ENCODE data around the gene HCFC1R1.
"Not testable (repeated sequence)": the region's sequence is repeated elsewhere in the genome, so short reads cannot be mapped to it uniquely, and the experiment has no call there.

The HCFC1R1 gene

DNA sequence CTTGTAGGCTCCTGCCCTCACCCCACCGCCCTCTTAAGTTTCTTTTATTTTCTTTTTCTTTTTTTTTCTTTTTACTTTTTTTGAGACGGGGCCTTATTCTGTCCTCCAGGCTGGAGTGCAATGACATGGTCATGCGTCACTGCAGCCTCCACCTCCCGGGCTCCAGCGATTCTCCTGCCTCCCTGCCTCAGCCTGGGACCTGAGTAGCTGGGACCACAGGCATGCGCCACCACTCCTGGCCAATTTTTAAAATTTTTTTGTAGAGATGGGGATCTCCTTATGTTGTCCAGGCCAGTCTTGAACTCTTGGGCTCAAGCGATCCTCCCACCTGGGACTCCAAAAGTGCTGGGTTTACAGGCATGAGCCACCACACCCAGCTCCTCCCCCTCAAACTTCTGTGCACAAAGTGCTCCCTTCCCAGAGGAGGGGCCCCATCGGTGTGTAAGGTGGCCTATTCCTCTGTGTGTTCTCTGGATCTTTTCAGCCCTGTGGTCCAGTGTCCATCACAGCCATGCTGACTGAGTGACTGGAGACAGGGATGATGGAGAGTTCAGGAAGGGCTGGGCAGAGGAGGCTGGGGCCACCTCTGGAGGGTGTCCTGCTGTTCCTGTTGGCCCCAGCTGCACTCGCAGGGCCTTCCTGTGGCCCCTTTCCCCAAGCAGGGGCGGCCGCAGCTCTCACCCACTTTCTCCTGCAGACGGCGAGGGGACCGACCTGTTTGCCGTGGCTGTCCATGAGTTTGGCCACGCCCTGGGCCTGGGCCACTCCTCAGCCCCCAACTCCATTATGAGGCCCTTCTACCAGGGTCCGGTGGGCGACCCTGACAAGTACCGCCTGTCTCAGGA, 32.8 kb upstream of the HCFC1R1 start:
- no peaks in the 10 kb centered on the region for H3K9me3 ChIP-seq (ENCODE audit: control insufficient read depth in 2 of 2, low read length in 2 of 2)
- peaks cover 19% of the 10 kb centered on the region for H3K4me1 ChIP-seq (ENCODE audit: control insufficient read depth, insufficient read depth, low read length)
- H3K36me3 ChIP-seq (ENCODE audit: control insufficient read depth in 2 of 2, insufficient read depth in 2 of 2, low read length in 2 of 2), result no peaks in the 10 kb centered on the region
- no peak overlapping the region for H3K27ac ChIP-seq (ENCODE audit: low read length)
- H3K27me3 ChIP-seq (ENCODE audit: control insufficient read depth in 1 of 2, insufficient read depth in 2 of 2, low read length in 2 of 2), result peaks cover 0 to 7% of the 10 kb centered on the region in 2 donors
- no peak overlapping the region for H3K4me3 ChIP-seq (ENCODE audit: low read length in 2 of 2)
- H3K9ac ChIP-seq (ENCODE audit: low read length in 2 of 2), result no peak overlapping the region

- H3K4me3 ChIP-seq (ENCODE audit: low read length in 2 of 2), result not testable (repeated sequence)
These were observed 32.0 kb upstream of the HCFC1R1 start for GRCh38 chr16:3055734-3056115.

DNA sequence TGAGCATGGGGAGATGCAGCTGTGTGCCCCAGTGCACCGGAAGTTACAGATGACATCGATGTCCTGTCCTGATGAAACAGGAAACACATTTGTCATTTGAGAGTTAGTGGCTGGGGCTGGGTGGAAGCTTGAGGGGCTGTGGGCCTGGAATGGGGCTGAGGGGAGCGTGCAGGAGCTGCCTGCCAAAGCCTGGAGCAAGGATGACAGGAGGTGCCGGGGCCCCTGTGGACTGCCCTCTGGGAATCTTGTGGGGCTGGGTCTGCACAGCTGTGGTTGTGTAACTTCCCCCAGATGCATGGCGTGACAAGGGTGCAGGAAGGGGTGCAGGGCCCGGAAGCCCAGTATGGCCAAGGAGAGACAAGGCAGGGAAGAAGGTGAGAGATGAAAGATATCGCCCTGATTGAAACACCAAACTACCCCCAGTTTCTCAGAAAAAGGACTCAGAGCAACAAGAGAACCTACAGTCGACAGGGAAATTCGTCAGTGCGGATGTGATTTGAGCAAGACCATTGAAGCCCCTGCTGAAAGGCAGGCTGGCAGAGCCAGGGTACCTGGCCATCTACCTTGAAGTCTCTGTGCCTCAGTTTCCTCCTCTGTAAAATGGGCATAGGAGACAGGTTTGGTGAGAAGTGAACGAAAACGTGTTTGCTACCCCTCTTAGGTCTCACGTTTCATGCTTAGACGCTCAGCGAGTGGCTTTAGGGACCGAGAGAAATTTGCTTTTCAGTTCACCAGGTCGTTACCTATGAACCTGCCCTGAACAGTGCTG, 31.4 kb upstream of the HCFC1R1 start:
- Histone ChIP-seq H3K4me3 (ENCODE audit: low read length in 2 of 2) (no peak overlapping the region), H3K36me3 (ENCODE audit: control insufficient read depth in 2 of 2, insufficient read depth in 2 of 2, low read length in 2 of 2) (no peaks in the 10 kb centered on the region), H3K27me3 (ENCODE audit: control insufficient read depth in 1 of 2, insufficient read depth in 2 of 2, low read length in 2 of 2) (peaks cover 0 to 8% of the 10 kb centered on the region in 2 donors), H3K9ac (ENCODE audit: low read length in 2 of 2) (no peak overlapping the region), H3K4me1 (ENCODE audit: control insufficient read depth, insufficient read depth, low read length) (peaks cover 16% of the 10 kb centered on the region), H3K27ac (ENCODE audit: low read length) (no peak overlapping the region), H3K9me3 (ENCODE audit: control insufficient read depth in 2 of 2, low read length in 2 of 2) (no peaks in the 10 kb centered on the region)

More at GRCh38 chr16:3055734-3056115, 32.0 kb upstream of the HCFC1R1 start:
- H3K27ac ChIP-seq (ENCODE audit: low read length); H3K9ac ChIP-seq (ENCODE audit: low read length in 2 of 2); H3K9me3 ChIP-seq (ENCODE audit: control insufficient read depth in 2 of 2, low read length in 2 of 2); H3K27me3 ChIP-seq (ENCODE audit: control insufficient read depth in 1 of 2, insufficient read depth in 2 of 2, low read length in 2 of 2); H3K36me3 ChIP-seq (ENCODE audit: control insufficient read depth in 2 of 2, insufficient read depth in 2 of 2, low read length in 2 of 2): not testable (repeated sequence)
- H3K4me1 ChIP-seq (ENCODE audit: control insufficient read depth, insufficient read depth, low read length), result peaks cover 19% of the 10 kb centered on the region

DNA sequence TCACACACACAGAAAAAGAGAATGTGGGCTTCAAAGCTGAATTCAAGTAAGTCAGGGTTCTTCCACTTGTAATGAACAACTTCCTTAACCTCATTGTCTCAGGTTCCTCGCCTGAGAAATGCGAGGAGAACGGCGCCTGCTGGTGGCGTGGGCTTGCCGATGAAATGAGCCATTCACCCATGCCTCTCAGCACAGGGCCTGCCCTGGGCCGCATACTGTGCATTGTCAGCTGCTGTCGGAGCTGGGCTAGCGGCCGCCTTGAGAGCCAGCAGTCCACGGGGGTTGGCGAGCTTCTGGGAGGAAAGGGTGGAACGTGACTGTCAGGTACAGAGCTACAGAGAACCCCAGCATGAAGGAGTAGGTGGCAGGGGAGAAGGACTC, 29.6 kb upstream of the HCFC1R1 start:
- H3K4me1 ChIP-seq (ENCODE audit: control insufficient read depth, insufficient read depth, low read length); H3K9me3 ChIP-seq (ENCODE audit: control insufficient read depth in 2 of 2, low read length in 2 of 2); H3K9ac ChIP-seq (ENCODE audit: low read length in 2 of 2); H3K36me3 ChIP-seq (ENCODE audit: control insufficient read depth in 2 of 2, insufficient read depth in 2 of 2, low read length in 2 of 2); H3K4me3 ChIP-seq (ENCODE audit: low read length in 2 of 2); H3K27ac ChIP-seq (ENCODE audit: low read length): not testable (repeated sequence)
- peaks cover 2 to 13% of the 10 kb centered on the region in 2 donors for H3K27me3 ChIP-seq (ENCODE audit: control insufficient read depth in 1 of 2, insufficient read depth in 2 of 2, low read length in 2 of 2)

- not testable (repeated sequence) for H3K4me3 ChIP-seq (ENCODE audit: low read length in 2 of 2); H3K9me3 ChIP-seq (ENCODE audit: control insufficient read depth in 2 of 2, low read length in 2 of 2); H3K4me1 ChIP-seq (ENCODE audit: control insufficient read depth, insufficient read depth, low read length); H3K36me3 ChIP-seq (ENCODE audit: control insufficient read depth in 2 of 2, insufficient read depth in 2 of 2, low read length in 2 of 2); H3K27ac ChIP-seq (ENCODE audit: low read length); H3K9ac ChIP-seq (ENCODE audit: low read length in 2 of 2)
- peaks cover 2 to 13% of the 10 kb centered on the region in 2 donors for H3K27me3 ChIP-seq (ENCODE audit: control insufficient read depth in 1 of 2, insufficient read depth in 2 of 2, low read length in 2 of 2)
These were observed 29.0 kb upstream of the HCFC1R1 start for GRCh38 chr16:3052571-3053329.

GRCh38 chr16:3051494-3051893, 27.8 kb upstream of the HCFC1R1 start:
- no peak overlapping the region for H3K4me3 ChIP-seq (ENCODE audit: low read length in 2 of 2)
- H3K9ac ChIP-seq (ENCODE audit: low read length in 2 of 2), result no peak overlapping the region
- H3K4me1 ChIP-seq (ENCODE audit: control insufficient read depth, insufficient read depth, low read length), result peaks cover 4% of the 10 kb centered on the region
- peaks cover 5 to 24% of the 10 kb centered on the region in 2 donors for H3K27me3 ChIP-seq (ENCODE audit: control insufficient read depth in 1 of 2, insufficient read depth in 2 of 2, low read length in 2 of 2)
- H3K36me3 ChIP-seq (ENCODE audit: control insufficient read depth in 2 of 2, insufficient read depth in 2 of 2, low read length in 2 of 2), result no peaks in the 10 kb centered on the region
- H3K9me3 ChIP-seq (ENCODE audit: control insufficient read depth in 2 of 2, low read length in 2 of 2), result no peaks in the 10 kb centered on the region
- H3K27ac ChIP-seq (ENCODE audit: low read length), result no peak overlapping the region

DNA sequence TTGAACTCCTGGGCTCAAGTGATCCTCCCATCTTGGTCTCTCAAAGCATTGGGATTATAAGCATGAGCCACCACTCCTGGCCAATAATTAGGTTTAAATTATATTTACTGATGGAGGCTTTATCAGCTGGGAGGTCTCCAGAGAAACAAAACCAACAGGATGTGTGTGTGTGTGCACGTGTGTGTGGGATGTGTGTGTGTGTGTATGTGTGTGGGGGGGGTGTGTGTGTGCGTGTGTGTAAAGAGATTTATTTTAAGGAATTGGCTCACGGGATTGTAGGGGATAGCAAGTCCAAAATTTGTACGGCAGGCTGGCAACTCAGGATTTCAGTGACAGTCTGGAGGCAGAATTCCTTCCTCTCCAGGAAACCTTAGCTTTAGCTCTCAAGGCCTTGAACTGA, 27.3 kb upstream of the HCFC1R1 start:
- Histone ChIP-seq H3K4me1 (ENCODE audit: control insufficient read depth, insufficient read depth, low read length) (peaks cover 8% of the 10 kb centered on the region), H3K27me3 (ENCODE audit: control insufficient read depth in 1 of 2, insufficient read depth in 2 of 2, low read length in 2 of 2) (peaks cover 5 to 29% of the 10 kb centered on the region in 2 donors), H3K4me3 (ENCODE audit: low read length in 2 of 2) (no peak overlapping the region), H3K36me3 (ENCODE audit: control insufficient read depth in 2 of 2, insufficient read depth in 2 of 2, low read length in 2 of 2) (no peaks in the 10 kb centered on the region), H3K27ac (ENCODE audit: low read length) (no peak overlapping the region), H3K9me3 (ENCODE audit: control insufficient read depth in 2 of 2, low read length in 2 of 2) (no peaks in the 10 kb centered on the region), H3K9ac (ENCODE audit: low read length in 2 of 2) (no peak overlapping the region)

DNA sequence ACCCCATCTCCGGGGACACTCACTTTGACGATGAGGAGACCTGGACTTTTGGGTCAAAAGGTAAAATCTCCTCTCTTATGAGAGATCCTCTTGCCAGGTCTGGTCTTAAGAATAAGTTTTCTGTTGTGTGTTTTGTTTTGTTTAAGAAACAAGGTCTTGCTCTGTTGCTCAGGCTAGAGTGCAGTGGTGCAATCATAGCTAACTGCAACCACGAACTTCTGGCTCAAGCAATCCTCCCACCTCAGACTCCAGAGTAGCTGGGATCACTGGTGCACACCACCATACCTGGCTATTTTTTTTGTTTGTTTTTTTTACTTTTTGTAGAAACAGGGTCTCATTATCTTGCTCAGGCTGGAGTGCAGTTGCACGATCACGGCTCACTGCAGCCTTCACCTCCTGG, 26.7 kb upstream of the HCFC1R1 start:
- Histone ChIP-seq H3K4me1 (ENCODE audit: control insufficient read depth, insufficient read depth, low read length) (peaks cover 12% of the 10 kb centered on the region), H3K27me3 (ENCODE audit: control insufficient read depth in 1 of 2, insufficient read depth in 2 of 2, low read length in 2 of 2) (peaks cover 5 to 32% of the 10 kb centered on the region in 2 donors), H3K9me3 (ENCODE audit: control insufficient read depth in 2 of 2, low read length in 2 of 2) (no peaks in the 10 kb centered on the region), H3K4me3 (ENCODE audit: low read length in 2 of 2) (no peak overlapping the region), H3K9ac (ENCODE audit: low read length in 2 of 2) (no peak overlapping the region), H3K36me3 (ENCODE audit: control insufficient read depth in 2 of 2, insufficient read depth in 2 of 2, low read length in 2 of 2) (no peaks in the 10 kb centered on the region), H3K27ac (ENCODE audit: low read length) (no peak overlapping the region)

GRCh38 chr16:3049921-3050481, 26.3 kb upstream of the HCFC1R1 start:
- H3K4me1 ChIP-seq (ENCODE audit: control insufficient read depth, insufficient read depth, low read length), result peaks cover 15% of the 10 kb centered on the region
- H3K4me3 ChIP-seq (ENCODE audit: low read length in 2 of 2), result no peak overlapping the region
- H3K27me3 ChIP-seq (ENCODE audit: control insufficient read depth in 1 of 2, insufficient read depth in 2 of 2, low read length in 2 of 2), result peaks cover 7 to 35% of the 10 kb centered on the region in 2 donors
- no peak overlapping the region for H3K9ac ChIP-seq (ENCODE audit: low read length in 2 of 2)
- H3K36me3 ChIP-seq (ENCODE audit: control insufficient read depth in 2 of 2, insufficient read depth in 2 of 2, low read length in 2 of 2), result no peaks in the 10 kb centered on the region
- H3K27ac ChIP-seq (ENCODE audit: low read length), result no peak overlapping the region
- H3K9me3 ChIP-seq (ENCODE audit: control insufficient read depth in 2 of 2, low read length in 2 of 2), result no peaks in the 10 kb centered on the region

GRCh38 chr16:3047387-3047720, 23.6 kb upstream of the HCFC1R1 start:
- Histone ChIP-seq H3K4me1 (ENCODE audit: control insufficient read depth, insufficient read depth, low read length) (peaks cover 15% of the 10 kb centered on the region), H3K4me3 (ENCODE audit: low read length in 2 of 2) (no peak overlapping the region), H3K9me3 (ENCODE audit: control insufficient read depth in 2 of 2, low read length in 2 of 2) (no peaks in the 10 kb centered on the region), H3K27ac (ENCODE audit: low read length) (no peak overlapping the region), H3K36me3 (ENCODE audit: control insufficient read depth in 2 of 2, insufficient read depth in 2 of 2, low read length in 2 of 2) (no peaks in the 10 kb centered on the region), H3K9ac (ENCODE audit: low read length in 2 of 2) (no peak overlapping the region), H3K27me3 (ENCODE audit: control insufficient read depth in 1 of 2, insufficient read depth in 2 of 2, low read length in 2 of 2) (peaks cover 21 to 53% of the 10 kb centered on the region in 2 donors)
